ENCODE measurements around the gene GGTLC2. TPM values are rescaled to one million over a fixed set of nuclear protein-coding genes. Genes with fewer than 3 reads are reported as not detected.
"Not testable (repeated sequence)": the region's sequence is repeated elsewhere in the genome, so short reads cannot be mapped to it uniquely, and the experiment has no call there.

The GGTLC2 gene
- total RNA-seq, 1 donor from 2014 or later, result not detected

GRCh38 chr22:22603470-22603947, 40.9 kb upstream of the GGTLC2 start:
- Mint-ChIP-seq H3K27ac (no peak overlapping the region), H3K4me3 (no peak overlapping the region), H3K36me3 (no peaks in the 10 kb centered on the region), H3K4me1 (ENCODE audit: unreplicated experiment) (no peaks in the 10 kb centered on the region), H3K27me3 (peaks cover 11% of the 10 kb centered on the region), H3K9me3 (no peaks in the 10 kb centered on the region)
- no peak for DNase-seq (ENCODE audit: extremely low spot score, unreplicated experiment)
- TF ChIP-seq CTCF (conservative IDR thresholded peaks at IDR 0.05), result no peak

- no peak overlapping the region for H3K4me3 Mint-ChIP-seq
- H3K36me3 Mint-ChIP-seq, result no peaks in the 10 kb centered on the region
- no peak for DNase-seq (ENCODE audit: extremely low spot score, unreplicated experiment)
- H3K9me3 Mint-ChIP-seq, result no peaks in the 10 kb centered on the region
- H3K27ac Mint-ChIP-seq, result no peak overlapping the region
- no peak for TF ChIP-seq CTCF (conservative IDR thresholded peaks at IDR 0.05)
- peaks cover 6% of the 10 kb centered on the region for H3K27me3 Mint-ChIP-seq
- peaks cover 2% of the 10 kb centered on the region for H3K4me1 Mint-ChIP-seq (ENCODE audit: unreplicated experiment)
Observed at GRCh38 chr22:22604326-22605073, 39.9 kb upstream of the GGTLC2 start.

- Mint-ChIP-seq H3K27ac (no peak overlapping the region), H3K36me3 (no peaks in the 10 kb centered on the region), H3K4me1 (ENCODE audit: unreplicated experiment) (peaks cover 5% of the 10 kb centered on the region), H3K9me3 (no peaks in the 10 kb centered on the region), H3K27me3 (peaks cover 6% of the 10 kb centered on the region), H3K4me3 (no peak overlapping the region)
- DNase-seq (ENCODE audit: extremely low spot score, unreplicated experiment), result no peak
- TF ChIP-seq CTCF (conservative IDR thresholded peaks at IDR 0.05), result no peak
Observed at GRCh38 chr22:22605074-22605404, 39.4 kb upstream of the GGTLC2 start.

- H3K27me3 Mint-ChIP-seq; H3K27ac Mint-ChIP-seq; H3K4me1 Mint-ChIP-seq (ENCODE audit: unreplicated experiment); H3K36me3 Mint-ChIP-seq; DNase-seq (ENCODE audit: extremely low spot score, unreplicated experiment); H3K4me3 Mint-ChIP-seq; H3K9me3 Mint-ChIP-seq: not testable (repeated sequence)
Observed at GRCh38 chr22:22608022-22608421, 36.4 kb upstream of the GGTLC2 start.

GRCh38 chr22:22609291-22609690, 35.1 kb upstream of the GGTLC2 start:
- peaks cover 7% of the 10 kb centered on the region for H3K27me3 Mint-ChIP-seq

More at GRCh38 chr22:22609291-22609690, 35.1 kb upstream of the GGTLC2 start:
- Mint-ChIP-seq H3K4me1 (ENCODE audit: unreplicated experiment) (peaks cover 5% of the 10 kb centered on the region), H3K9me3 (no peaks in the 10 kb centered on the region), H3K36me3 (no peaks in the 10 kb centered on the region), H3K27ac (peak overlapping the region; percentile 44), H3K4me3 (no peak overlapping the region)
- peak; percentile 49 for DNase-seq (ENCODE audit: extremely low spot score, unreplicated experiment)
- TF ChIP-seq CTCF (conservative IDR thresholded peaks at IDR 0.05), result no peak
